Brain microvascular endothelial cell (primary cell): ENCODE results near the gene OR51V1.

Source experiments
- DNase-seq: peaks from one replicate; pipeline ENCODE4 v3.0.0-alpha.2; 2020
- H3K27ac ChIP-seq: fragments of 250-450 bp; sonication (Bioruptor Pico); 2 replicates; pipeline ENCODE4 v1.5.1; 2020; ENCODE audit warnings: mild to moderate bottlenecking, moderate library complexity
- H3K27me3 ChIP-seq: fragments of 250-450 bp; sonication (Bioruptor Pico); replicated peaks from 2 replicates; pipeline ENCODE4 v1.5.1; 2020; ENCODE audit warnings: mild to moderate bottlenecking
- H3K36me3 ChIP-seq: fragments of 250-450 bp; sonication (Bioruptor Pico); replicated peaks from 2 replicates; pipeline ENCODE4 v1.5.1; 2020; ENCODE audit warnings: mild to moderate bottlenecking
- H3K4me3 ChIP-seq: 2 replicates; pipeline ENCODE4 v1.5.1; 2011; ENCODE audit warnings: low read depth, mild to moderate bottlenecking, control low read depth, low read length, moderate library complexity
- CTCF ChIP-seq: IDR thresholded peaks from 2 replicates; pipeline ENCODE4 v1.5.1; 2011; ENCODE audit warnings: low read depth, mild to moderate bottlenecking, moderate library complexity, low read length, control low read depth, inconsistent platforms; ENCODE audit errors: missing control alignments
- in situ Hi-C: cut with HindIII; loops from 2 replicates; pipeline ENCODE4 v1.10.0; 2017; ENCODE audit warnings: low sequenced_read_pairs, low pct_ligation_motif_present

OR51V1 gene

GRCh38 chr11:5243816-5244180 is 43.3 kb upstream of the OR51V1 start:
- Histone ChIP-seq H3K27ac (no peak overlapping the region), H3K36me3 (no peaks in the 10 kb centered on the region), H3K27me3 (no peaks in the 10 kb centered on the region), H3K4me3 (no peak overlapping the region)
- no peak for DNase-seq
- TF ChIP-seq CTCF: no peak
- in situ Hi-C loops: no loop called here

- H3K4me3 ChIP-seq: no peak overlapping the region
- no peaks in the 10 kb centered on the region for H3K36me3 ChIP-seq
- H3K27ac ChIP-seq: peak overlapping the region; percentile 6
- H3K27me3 ChIP-seq: no peaks in the 10 kb centered on the region
- no peak for TF ChIP-seq CTCF
- in situ Hi-C loops: no loop called here
- peak; percentile 70 for DNase-seq
Observed at GRCh38 chr11:5242933-5243815, 42.7 kb upstream of the OR51V1 start.

DNA sequence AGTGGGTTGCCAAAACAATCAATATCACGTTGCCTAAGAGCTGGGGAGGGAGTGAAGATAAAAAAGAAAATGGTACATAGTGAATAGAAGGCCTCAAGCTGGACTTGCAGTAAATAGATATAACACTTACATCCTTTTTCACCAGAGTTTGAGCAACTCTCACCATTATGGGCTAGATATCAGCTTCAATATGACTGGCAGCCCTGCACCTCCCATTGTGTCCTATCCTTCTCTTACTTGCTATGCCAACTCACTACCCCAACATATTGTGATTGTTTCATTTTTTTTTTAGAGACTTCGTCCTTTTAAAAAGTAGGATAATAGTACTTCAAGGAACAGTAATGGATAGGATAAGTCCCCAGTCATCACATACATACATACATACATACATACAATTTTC is 41.7 kb upstream of the OR51V1 start:
- Histone ChIP-seq H3K36me3 (no peaks in the 10 kb centered on the region), H3K27ac (no peak overlapping the region), H3K4me3 (no peak overlapping the region), H3K27me3 (no peaks in the 10 kb centered on the region)
- in situ Hi-C loops: no loop called here
- no peak for DNase-seq
- no peak for TF ChIP-seq CTCF

- no peak overlapping the region for H3K27ac ChIP-seq
- H3K36me3 ChIP-seq: no peaks in the 10 kb centered on the region
- H3K27me3 ChIP-seq: no peaks in the 10 kb centered on the region
- no peak overlapping the region for H3K4me3 ChIP-seq
- no peak for TF ChIP-seq CTCF
- in situ Hi-C loops: no loop called here
- DNase-seq: no peak
Observed at GRCh38 chr11:5241458-5241857, 41.0 kb upstream of the OR51V1 start.

DNA sequence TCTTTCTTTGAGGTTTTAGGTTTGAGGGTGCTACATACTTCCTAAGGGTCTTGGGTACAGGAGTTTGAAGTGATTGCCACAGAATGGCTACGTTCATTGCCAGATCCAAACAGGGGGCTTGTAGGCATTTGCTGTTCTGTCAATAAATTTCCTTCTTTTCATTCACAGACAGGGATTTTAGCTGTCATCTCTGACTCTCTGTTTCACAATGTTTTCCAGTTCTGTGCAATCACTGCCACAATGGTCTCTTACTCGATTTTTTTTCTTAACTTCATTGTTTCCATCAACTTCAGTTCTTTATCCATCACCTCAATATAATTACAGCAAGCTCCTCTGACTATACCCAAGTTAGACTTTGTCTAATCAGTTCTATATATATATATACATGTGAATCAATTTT is 40.0 kb upstream of the OR51V1 start:
- TF ChIP-seq CTCF: no peak
- Histone ChIP-seq H3K27ac (no peak overlapping the region), H3K27me3 (no peaks in the 10 kb centered on the region), H3K4me3 (no peak overlapping the region), H3K36me3 (no peaks in the 10 kb centered on the region)
- no peak for DNase-seq
- in situ Hi-C loops: no loop called here

GRCh38 chr11:5240056-5240455 is 39.6 kb upstream of the OR51V1 start:
- Histone ChIP-seq H3K36me3 (no peaks in the 10 kb centered on the region), H3K27me3 (no peaks in the 10 kb centered on the region), H3K27ac (no peak overlapping the region), H3K4me3 (no peak overlapping the region)
- no peak for DNase-seq
- TF ChIP-seq CTCF: no peak
- in situ Hi-C loops: no loop called here
